22Rv1 (cell line): ENCODE results near the gene CCDC97.

ENCODE experiments used
- ZFX ChIP-seq: fragments of 450-650 bp; IDR thresholded peaks from 2 replicates; pipeline ENCODE4 v1.6.1; 2017; ENCODE audit warnings: antibody characterized with exemption, borderline replicate concordance
- TF ChIP-seq, protein P1 (sequence below): fragments of 450-650 bp; IDR thresholded peaks from 2 replicates; pipeline ENCODE4 v1.5.1; 2017; ENCODE audit warnings: mild to moderate bottlenecking

DNA sequence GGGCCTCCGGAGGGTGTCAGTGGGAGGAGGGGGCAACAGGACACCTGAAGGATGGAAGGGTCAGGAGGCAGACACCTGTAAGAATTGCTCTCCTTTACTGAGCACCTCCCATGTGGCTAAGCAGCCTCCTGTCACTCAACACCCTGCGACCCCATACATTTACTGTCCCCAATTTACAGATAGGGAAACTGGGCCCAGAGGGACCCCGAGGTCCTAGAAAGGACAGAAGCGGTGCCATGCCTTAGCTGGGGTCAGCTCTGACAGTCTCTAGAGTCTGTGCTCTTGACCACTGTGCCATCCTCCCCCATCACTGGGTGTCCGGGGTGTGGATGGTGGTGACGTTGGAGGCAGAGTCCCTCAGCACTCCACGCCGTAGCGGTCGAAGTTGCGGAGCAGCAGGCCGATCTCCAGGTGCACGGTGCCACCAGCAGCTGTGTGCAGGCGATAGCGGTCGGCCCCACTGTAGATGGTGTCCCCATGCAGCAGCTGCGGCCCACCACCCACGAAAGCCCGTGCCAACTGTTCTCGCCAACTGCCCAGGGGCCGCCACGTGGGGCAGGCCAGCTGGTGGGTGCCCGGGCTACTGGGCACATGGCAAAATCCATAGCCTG, 44.5 kb downstream of the CCDC97 start:
- TF ChIP-seq, protein P1, sequence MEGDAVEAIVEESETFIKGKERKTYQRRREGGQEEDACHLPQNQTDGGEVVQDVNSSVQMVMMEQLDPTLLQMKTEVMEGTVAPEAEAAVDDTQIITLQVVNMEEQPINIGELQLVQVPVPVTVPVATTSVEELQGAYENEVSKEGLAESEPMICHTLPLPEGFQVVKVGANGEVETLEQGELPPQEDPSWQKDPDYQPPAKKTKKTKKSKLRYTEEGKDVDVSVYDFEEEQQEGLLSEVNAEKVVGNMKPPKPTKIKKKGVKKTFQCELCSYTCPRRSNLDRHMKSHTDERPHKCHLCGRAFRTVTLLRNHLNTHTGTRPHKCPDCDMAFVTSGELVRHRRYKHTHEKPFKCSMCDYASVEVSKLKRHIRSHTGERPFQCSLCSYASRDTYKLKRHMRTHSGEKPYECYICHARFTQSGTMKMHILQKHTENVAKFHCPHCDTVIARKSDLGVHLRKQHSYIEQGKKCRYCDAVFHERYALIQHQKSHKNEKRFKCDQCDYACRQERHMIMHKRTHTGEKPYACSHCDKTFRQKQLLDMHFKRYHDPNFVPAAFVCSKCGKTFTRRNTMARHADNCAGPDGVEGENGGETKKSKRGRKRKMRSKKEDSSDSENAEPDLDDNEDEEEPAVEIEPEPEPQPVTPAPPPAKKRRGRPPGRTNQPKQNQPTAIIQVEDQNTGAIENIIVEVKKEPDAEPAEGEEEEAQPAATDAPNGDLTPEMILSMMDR = no peak
- no peak for TF ChIP-seq ZFX
